WTC11 (cell line): ENCODE data around the gene FAM107A. TPM values are rescaled to one million over a fixed set of nuclear protein-coding genes. Genes with fewer than 3 reads are reported as not detected.

Source experiments
- ATAC-seq: fragments of 200-7000 bp; cut with Tn5 transposase; 2 replicates; pipeline ENCODE4 v1.10.0; 2021; ENCODE audit warnings: mild to moderate bottlenecking, moderate library complexity
- CTCF ChIA-PET: fragments of 300-600 bp; sonication (Branson Sonifier 250); formaldehyde crosslinking; loops from one replicate; lab custom pipeline; 2021; ENCODE audit warnings: antibody characterized with exemption; lab: Charles Lee
- POLR2A ChIA-PET: fragments of 350-600 bp; sonication (Branson Sonifier 250); formaldehyde crosslinking; loops from one replicate; lab custom pipeline; 2021; ENCODE audit warnings: antibody characterized with exemption; lab: Charles Lee
- DNase-seq: peaks from one replicate; pipeline ENCODE4 v3.0.0; 2021; ENCODE audit warnings: low spot score
- H3K27ac Mint-ChIP-seq: 2 replicates; pipeline ENCODE4 v1.8.0; 2021; ENCODE audit warnings: mixed read lengths
- H3K27me3 Mint-ChIP-seq: 2 replicates; pipeline ENCODE4 v1.8.0; 2021; ENCODE audit warnings: low read depth, mild to moderate bottlenecking, moderate library complexity, mixed read lengths
- H3K36me3 Mint-ChIP-seq: 2 replicates; pipeline ENCODE4 v1.8.0; 2021; ENCODE audit warnings: mixed read lengths
- H3K4me1 Mint-ChIP-seq: 2 replicates; pipeline ENCODE4 v1.8.0; 2022; ENCODE audit warnings: mixed read lengths
- H3K4me3 Mint-ChIP-seq: 2 replicates; pipeline ENCODE4 v1.8.0; 2021; ENCODE audit warnings: mild to moderate bottlenecking, moderate library complexity, mixed read lengths
- H3K9me3 Mint-ChIP-seq: 2 replicates; pipeline ENCODE4 v1.8.0; 2021; ENCODE audit warnings: mixed read lengths
- ATF2 ChIP-seq: sonication (generic); formaldehyde crosslinking; IDR thresholded peaks from 2 replicates; pipeline ENCODE4 v1.8.1; 2022; ENCODE audit warnings: low read depth, missing genetic modification reagents, borderline replicate concordance
- CTCF ChIP-seq: fragments of 200-600 bp; IDR thresholded peaks from 2 replicates; pipeline ENCODE4 v1.8.0; 2022; ENCODE audit warnings: antibody characterized with exemption
- E2F5 ChIP-seq: sonication (generic); formaldehyde crosslinking; IDR thresholded peaks from 2 replicates; pipeline ENCODE4 v1.8.1; 2022; ENCODE audit warnings: mild to moderate bottlenecking, moderate library complexity, missing genetic modification reagents
- ELF4 ChIP-seq: sonication (generic); formaldehyde crosslinking; IDR thresholded peaks from 2 replicates; pipeline ENCODE4 v1.8.1; 2022; ENCODE audit warnings: low read depth, mild to moderate bottlenecking, moderate library complexity, missing genetic modification reagents
- EMX1 ChIP-seq: fragments of 250-450 bp; sonication (Bioruptor Pico); IDR thresholded peaks from 2 replicates; pipeline ENCODE4 v1.8.0; 2021; ENCODE audit warnings: mild to moderate bottlenecking
- HMGXB4 ChIP-seq: sonication (generic); formaldehyde crosslinking; IDR thresholded peaks from 2 replicates; pipeline ENCODE4 v1.8.1; 2023; ENCODE audit warnings: mild to moderate bottlenecking, moderate library complexity, missing genetic modification reagents
- JAZF1 ChIP-seq: fragments of 250-450 bp; sonication (Bioruptor Pico); IDR thresholded peaks from 2 replicates; pipeline ENCODE4 v1.9.0; 2021; ENCODE audit warnings: moderate library complexity, mild to moderate bottlenecking, inconsistent platforms
- JUN ChIP-seq: sonication (generic); formaldehyde crosslinking; IDR thresholded peaks from 2 replicates; pipeline ENCODE4 v1.8.0; 2023; ENCODE audit warnings: mild to moderate bottlenecking, missing genetic modification reagents
- MYBL2 ChIP-seq: sonication (generic); formaldehyde crosslinking; IDR thresholded peaks from 2 replicates; pipeline ENCODE4 v1.8.1; 2023; ENCODE audit warnings: mild to moderate bottlenecking, moderate library complexity, missing genetic modification reagents
- NR1H2 ChIP-seq: sonication (generic); formaldehyde crosslinking; IDR thresholded peaks from 2 replicates; pipeline ENCODE4 v1.9.0; 2021; ENCODE audit warnings: mild to moderate bottlenecking, moderate library complexity, missing genetic modification reagents
- PRDM15 ChIP-seq: sonication (generic); formaldehyde crosslinking; IDR thresholded peaks from 2 replicates; pipeline ENCODE4 v1.8.0; 2022; ENCODE audit warnings: missing genetic modification reagents
- SP1 ChIP-seq: sonication (generic); formaldehyde crosslinking; conservative IDR thresholded peaks from 2 replicates; pipeline ENCODE4 v1.8.1; 2022; ENCODE audit warnings: missing genetic modification reagents
- TEAD4 ChIP-seq: sonication (generic); formaldehyde crosslinking; IDR thresholded peaks from 2 replicates; pipeline ENCODE4 v1.8.0; 2022; ENCODE audit warnings: mild to moderate bottlenecking, missing genetic modification reagents
- ZBTB43 ChIP-seq: sonication (generic); formaldehyde crosslinking; IDR thresholded peaks from 2 replicates; pipeline ENCODE4 v1.8.1; 2023; ENCODE audit warnings: mild to moderate bottlenecking, missing genetic modification reagents
- ZNF263 ChIP-seq: sonication (generic); formaldehyde crosslinking; IDR thresholded peaks from 2 replicates; pipeline ENCODE4 v1.8.1; 2022; ENCODE audit warnings: low read depth, mild to moderate bottlenecking, moderate library complexity, missing genetic modification reagents
- total RNA-seq: library from RNA; stranded (reverse); gene quantifications from 3 replicates; pipeline ENCODE4 v1.2.3, GENCODE V29; 2021
- TF ChIP-seq, protein P1 (sequence below): fragments of 250-450 bp; sonication (Bioruptor Pico); IDR thresholded peaks from 2 replicates; pipeline ENCODE4 v1.8.0; 2021; ENCODE audit warnings: mild to moderate bottlenecking
- TF ChIP-seq, protein P2 (sequence below): sonication (generic); formaldehyde crosslinking; IDR thresholded peaks from 2 replicates; pipeline ENCODE4 v1.8.0; 2023; ENCODE audit warnings: mild to moderate bottlenecking, missing genetic modification reagents

The FAM107A gene
- total RNA-seq, 1 experiment from 2014 or later, result 0.31 TPM

DNA sequence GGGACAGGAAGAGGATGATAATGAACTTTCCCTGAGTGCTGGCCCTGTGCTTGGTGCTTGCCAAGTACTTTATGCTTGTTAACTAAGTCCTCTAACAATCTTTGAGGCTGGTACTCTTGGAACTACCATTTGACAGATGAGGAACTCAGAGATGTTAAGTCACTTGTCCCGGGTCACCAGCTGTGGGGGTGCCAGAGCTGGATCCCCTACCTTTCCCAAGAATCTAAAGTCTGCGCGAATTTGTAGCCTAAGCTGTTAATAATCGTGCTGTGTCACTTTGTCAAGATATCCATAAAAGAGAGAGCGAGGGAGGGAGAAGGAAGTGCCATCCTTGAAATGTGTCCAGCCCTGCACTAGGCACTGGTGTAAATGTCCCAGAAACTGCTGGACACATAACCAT is 21.2 kb downstream of the FAM107A start (continued):
- TF ChIP-seq JUN (CRISPR knock-in tag) (no peak), EMX1 (CRISPR knock-in tag) (no peak), E2F5 (CRISPR knock-in tag) (no peak), ELF4 (CRISPR knock-in tag) (no peak)

- H3K4me1 Mint-ChIP-seq, result peaks cover 17% of the 10 kb centered on the region
- H3K9me3 Mint-ChIP-seq, result peaks cover 31% of the 10 kb centered on the region
- H3K36me3 Mint-ChIP-seq, result peaks cover 4% of the 10 kb centered on the region
- TF ChIP-seq ZNF263, result no peak
- no peak for TF ChIP-seq ATF2 (CRISPR knock-in tag)
- TF ChIP-seq MYBL2 (CRISPR knock-in tag), result no peak
- TF ChIP-seq SP1 (CRISPR knock-in tag), result no peak
- TF ChIP-seq TEAD4, result no peak
- no peak for TF ChIP-seq NR1H2 (CRISPR knock-in tag)
- no peak for TF ChIP-seq PRDM15 (CRISPR knock-in tag)
- TF ChIP-seq JAZF1 (CRISPR knock-in tag), result no peak
- TF ChIP-seq, protein P1, sequence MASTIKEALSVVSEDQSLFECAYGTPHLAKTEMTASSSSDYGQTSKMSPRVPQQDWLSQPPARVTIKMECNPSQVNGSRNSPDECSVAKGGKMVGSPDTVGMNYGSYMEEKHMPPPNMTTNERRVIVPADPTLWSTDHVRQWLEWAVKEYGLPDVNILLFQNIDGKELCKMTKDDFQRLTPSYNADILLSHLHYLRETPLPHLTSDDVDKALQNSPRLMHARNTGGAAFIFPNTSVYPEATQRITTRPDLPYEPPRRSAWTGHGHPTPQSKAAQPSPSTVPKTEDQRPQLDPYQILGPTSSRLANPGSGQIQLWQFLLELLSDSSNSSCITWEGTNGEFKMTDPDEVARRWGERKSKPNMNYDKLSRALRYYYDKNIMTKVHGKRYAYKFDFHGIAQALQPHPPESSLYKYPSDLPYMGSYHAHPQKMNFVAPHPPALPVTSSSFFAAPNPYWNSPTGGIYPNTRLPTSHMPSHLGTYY (CRISPR knock-in tag), result no peak
- TF ChIP-seq E2F5 (CRISPR knock-in tag), result no peak
- no peak overlapping the region for H3K4me3 Mint-ChIP-seq
- no peak for ATAC-seq
- H3K27me3 Mint-ChIP-seq, result peaks cover 3% of the 10 kb centered on the region
- CTCF ChIA-PET, result interaction anchor here (0.8 to 1.1 kb wide), 3 partner anchors 18 to 75 kb away, joined by 3 read pairs; partner anchors contain the start of gene ACOX2
- POLR2A ChIA-PET, result no interaction called here
- DNase-seq, result no peak
- no peak overlapping the region for H3K27ac Mint-ChIP-seq
Measured at GRCh38 chr3:58555203-58555602, 22.0 kb downstream of the FAM107A start.

DNA sequence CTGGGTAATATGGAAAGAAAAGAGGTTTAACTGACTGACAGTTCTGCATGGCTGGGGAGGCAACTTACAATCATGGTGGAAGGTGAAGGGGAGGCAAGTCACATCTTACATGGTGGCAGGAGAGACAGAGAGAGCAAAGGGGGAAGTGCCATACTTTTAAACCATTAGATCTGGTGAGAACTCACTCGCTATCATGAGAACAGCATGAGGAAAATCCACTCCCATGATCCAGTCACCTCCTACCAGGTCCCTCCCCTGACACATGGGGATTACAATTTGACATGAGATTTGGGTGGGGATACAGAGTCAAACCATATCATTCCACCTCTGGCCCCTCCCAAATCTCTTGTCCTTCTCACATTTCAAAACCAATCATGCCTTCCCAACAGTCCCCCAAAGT is 24.2 kb downstream of the FAM107A start:
- DNase-seq, result no peak
- Mint-ChIP-seq H3K9me3 (peaks cover 31% of the 10 kb centered on the region), H3K27ac (no peak overlapping the region), H3K27me3 (peaks cover 3% of the 10 kb centered on the region), H3K36me3 (peaks cover 4% of the 10 kb centered on the region), H3K4me1 (peaks cover 13% of the 10 kb centered on the region), H3K4me3 (no peak overlapping the region)
- CTCF ChIA-PET, result no interaction called here
- ATAC-seq, result no peak
- POLR2A ChIA-PET, result no interaction called here
- no peak for TF ChIP-seq ZNF263
- no peak for TF ChIP-seq HMGXB4 (CRISPR knock-in tag)
- TF ChIP-seq ZBTB43, result no peak
- TF ChIP-seq SP1 (CRISPR knock-in tag), result no peak
- TF ChIP-seq CTCF, result no peak
- TF ChIP-seq, protein P2, sequence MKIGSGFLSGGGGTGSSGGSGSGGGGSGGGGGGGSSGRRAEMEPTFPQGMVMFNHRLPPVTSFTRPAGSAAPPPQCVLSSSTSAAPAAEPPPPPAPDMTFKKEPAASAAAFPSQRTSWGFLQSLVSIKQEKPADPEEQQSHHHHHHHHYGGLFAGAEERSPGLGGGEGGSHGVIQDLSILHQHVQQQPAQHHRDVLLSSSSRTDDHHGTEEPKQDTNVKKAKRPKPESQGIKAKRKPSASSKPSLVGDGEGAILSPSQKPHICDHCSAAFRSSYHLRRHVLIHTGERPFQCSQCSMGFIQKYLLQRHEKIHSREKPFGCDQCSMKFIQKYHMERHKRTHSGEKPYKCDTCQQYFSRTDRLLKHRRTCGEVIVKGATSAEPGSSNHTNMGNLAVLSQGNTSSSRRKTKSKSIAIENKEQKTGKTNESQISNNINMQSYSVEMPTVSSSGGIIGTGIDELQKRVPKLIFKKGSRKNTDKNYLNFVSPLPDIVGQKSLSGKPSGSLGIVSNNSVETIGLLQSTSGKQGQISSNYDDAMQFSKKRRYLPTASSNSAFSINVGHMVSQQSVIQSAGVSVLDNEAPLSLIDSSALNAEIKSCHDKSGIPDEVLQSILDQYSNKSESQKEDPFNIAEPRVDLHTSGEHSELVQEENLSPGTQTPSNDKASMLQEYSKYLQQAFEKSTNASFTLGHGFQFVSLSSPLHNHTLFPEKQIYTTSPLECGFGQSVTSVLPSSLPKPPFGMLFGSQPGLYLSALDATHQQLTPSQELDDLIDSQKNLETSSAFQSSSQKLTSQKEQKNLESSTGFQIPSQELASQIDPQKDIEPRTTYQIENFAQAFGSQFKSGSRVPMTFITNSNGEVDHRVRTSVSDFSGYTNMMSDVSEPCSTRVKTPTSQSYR (CRISPR knock-in tag), result no peak
